ENCODE results near the gene DUSP14. TPM values are rescaled to one million over a fixed set of nuclear protein-coding genes. Genes with fewer than 3 reads are reported as not detected.

The DUSP14 gene
- polyA plus RNA-seq, 3 donors: 0.24 to 1.6 (median 1.1) TPM

- H3K9me3 ChIP-seq (replicated peaks in 1 of 2; ENCODE audit: control insufficient read depth in 1 of 2, insufficient read depth in 1 of 2, low read length in 2 of 2): no peaks in the 10 kb centered on the region
- Mint-ChIP-seq H3K9me3 (peaks cover 0 to 5% (median 0%) of the 10 kb centered on the region in 7 donors), H3K27me3 (ENCODE audit: low read depth in 3 of 3) (peaks cover 21 to 26% (median 21%) of the 10 kb centered on the region in 3 donors), H3K27ac (no peak overlapping the region), H3K4me1 (peaks cover 25% of the 10 kb centered on the region), H3K4me3 (no peak overlapping the region), H3K36me3 (peaks cover 0 to 4% of the 10 kb centered on the region in 2 donors)
- H3K27ac ChIP-seq (ENCODE audit: low read depth in 1 of 2, low read length in 2 of 2): no peak overlapping the region
- H3K27me3 ChIP-seq (ENCODE audit: control insufficient read depth in 2 of 2, insufficient read depth in 2 of 2, low read length in 2 of 2): peaks cover 0 to 29% of the 10 kb centered on the region in 2 donors
- peaks cover 17 to 28% of the 10 kb centered on the region in 2 donors for H3K4me1 ChIP-seq (ENCODE audit: control insufficient read depth in 1 of 2, insufficient read depth in 2 of 2, low read length in 2 of 2)
- no peak overlapping the region for H3K4me3 ChIP-seq (replicated peaks in 1 of 3; ENCODE audit: low read depth in 2 of 3, low read length in 3 of 3)
- intact Hi-C loops (cut with micrococcal nuclease): no loop called here
- TF ChIP-seq CTCF (IDR thresholded peaks at IDR 0.05): no peak
- H2AFZ ChIP-seq (ENCODE audit: insufficient read depth, low read depth, low read length, poor library complexity, severe bottlenecking): no peak overlapping the region
- no peak overlapping the region for H3K4me2 ChIP-seq (replicated peaks; ENCODE audit: extremely low read depth, low read length, poor library complexity, severe bottlenecking)
- H4K20me1 ChIP-seq (ENCODE audit: insufficient read depth, low read length): no peaks in the 10 kb centered on the region
- no peak overlapping the region for H3K9ac ChIP-seq (ENCODE audit: insufficient read depth, low read length, poor library complexity, severe bottlenecking)
- no CpG with 5 or more reads among the region's 2 CpGs for WGBS (ENCODE audit: insufficient coverage)
- H3K79me2 ChIP-seq (ENCODE audit: insufficient read depth, low read length): no peaks in the 10 kb centered on the region
- no peaks in the 10 kb centered on the region for H3K36me3 ChIP-seq (replicated peaks in 1 of 2; ENCODE audit: control insufficient read depth in 1 of 2, insufficient read depth in 2 of 2, low read length in 2 of 2)
- no peak for DNase-seq
Observed at GRCh38 chr17:37493249-37494027, 3.7 kb downstream of the DUSP14 start.

DNA sequence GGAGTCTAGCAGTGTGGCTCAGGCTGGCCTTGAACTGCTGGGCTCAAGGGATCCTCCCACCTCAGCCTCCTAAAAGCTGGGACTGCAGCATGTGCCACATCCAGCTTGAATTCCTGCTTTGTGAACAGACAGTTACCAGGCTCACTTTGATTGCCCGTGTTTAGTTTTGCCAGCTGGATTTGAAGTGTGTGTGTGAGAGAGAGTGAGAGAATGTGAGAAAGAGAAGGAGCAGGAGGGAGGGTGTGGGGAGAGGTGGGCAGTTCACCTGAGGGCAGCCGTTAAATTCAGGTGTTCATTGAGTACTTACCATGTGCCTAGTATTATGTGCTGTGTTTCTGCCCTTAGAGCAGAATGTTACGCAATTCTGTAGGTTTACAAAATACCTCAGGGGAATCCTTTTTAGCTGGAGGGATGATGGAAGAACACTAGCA, 4.7 kb downstream of the DUSP14 start:
- peaks cover 0 to 19% of the 10 kb centered on the region in 2 donors for H3K27me3 ChIP-seq (ENCODE audit: control insufficient read depth in 2 of 2, insufficient read depth in 2 of 2, low read length in 2 of 2)
- 100% methylated on average over 2 of the region's 3 CpGs for WGBS (ENCODE audit: insufficient coverage)
- H3K4me2 ChIP-seq (replicated peaks; ENCODE audit: extremely low read depth, low read length, poor library complexity, severe bottlenecking): no peak overlapping the region
- Mint-ChIP-seq H3K4me1 (peaks cover 17% of the 10 kb centered on the region), H3K9me3 (peaks cover 0 to 5% (median 0%) of the 10 kb centered on the region in 7 donors), H3K27ac (no peak overlapping the region), H3K4me3 (no peak overlapping the region), H3K27me3 (ENCODE audit: low read depth in 3 of 3) (peaks cover 11 to 16% (median 12%) of the 10 kb centered on the region in 3 donors), H3K36me3 (peaks cover 0 to 4% of the 10 kb centered on the region in 2 donors)
- no peaks in the 10 kb centered on the region for H3K79me2 ChIP-seq (ENCODE audit: insufficient read depth, low read length)
- intact Hi-C loops (cut with micrococcal nuclease): no loop called here
- H3K9ac ChIP-seq (ENCODE audit: insufficient read depth, low read length, poor library complexity, severe bottlenecking): no peak overlapping the region
- no peak overlapping the region for H2AFZ ChIP-seq (ENCODE audit: insufficient read depth, low read depth, low read length, poor library complexity, severe bottlenecking)
- no peaks in the 10 kb centered on the region for H4K20me1 ChIP-seq (ENCODE audit: insufficient read depth, low read length)
- no peak overlapping the region for H3K4me3 ChIP-seq (replicated peaks in 1 of 3; ENCODE audit: low read depth in 2 of 3, low read length in 3 of 3)
- no peaks in the 10 kb centered on the region for H3K36me3 ChIP-seq (replicated peaks in 1 of 2; ENCODE audit: control insufficient read depth in 1 of 2, insufficient read depth in 2 of 2, low read length in 2 of 2)
- H3K9me3 ChIP-seq (replicated peaks in 1 of 2; ENCODE audit: control insufficient read depth in 1 of 2, insufficient read depth in 1 of 2, low read length in 2 of 2): no peaks in the 10 kb centered on the region
- no peak overlapping the region for H3K27ac ChIP-seq (ENCODE audit: low read depth in 1 of 2, low read length in 2 of 2)
- peaks cover 8 to 18% of the 10 kb centered on the region in 2 donors for H3K4me1 ChIP-seq (ENCODE audit: control insufficient read depth in 1 of 2, insufficient read depth in 2 of 2, low read length in 2 of 2)
- no peak for TF ChIP-seq CTCF (IDR thresholded peaks at IDR 0.05)
- DNase-seq: no peak
